Transverse colon (tissue), 4 donors: ENCODE data around the gene ORAI3. TPM values are rescaled to one million over a fixed set of nuclear protein-coding genes. Genes with fewer than 3 reads are reported as not detected.

Source experiments
- DNase-seq: peaks from one replicate; pipeline ENCODE4 v3.0.0-alpha.2; 2019
- H3K27ac ChIP-seq, 4 donors: fragments of 200-600 bp; sonication (generic); 2 replicates each; pipeline ENCODE4 v1.5.1; 2016 to 2018; ENCODE audit warnings: inconsistent platforms in 4 of 4
- H3K27me3 ChIP-seq: fragments of 200-600 bp; sonication (generic); 2 replicates; pipeline ENCODE4 v1.5.1; 2017; ENCODE audit warnings: inconsistent platforms
- H3K36me3 ChIP-seq, 4 donors: fragments of 200-600 bp; sonication (generic); 2 replicates each; pipeline ENCODE4 v1.5.1; 2017 to 2019; ENCODE audit warnings: inconsistent platforms in 4 of 4
- H3K4me1 ChIP-seq, 4 donors: fragments of 200-600 bp; sonication (generic); 2 replicates each; pipeline ENCODE4 v1.5.1; 2017 to 2020; ENCODE audit warnings: inconsistent platforms in 4 of 4
- H3K4me3 ChIP-seq, 4 donors: fragments of 200-600 bp; sonication (generic); 1 replicate in 1 of 4; 2 replicates in 3 of 4; pipeline versions ENCODE4 v1.5.1 to v1.6.1; 2017 to 2019; ENCODE audit warnings: inconsistent platforms in 4 of 4
- H3K9me3 ChIP-seq, 2 donors: fragments of 200-600 bp; sonication (generic); 2 replicates each; pipeline ENCODE4 v1.5.1; 2017 to 2019; ENCODE audit warnings: inconsistent platforms in 2 of 2
- EP300 ChIP-seq: sonication (generic); formaldehyde crosslinking; IDR thresholded peaks from one replicate; pipeline ENCODE4 v1.6.1; 2017; ENCODE audit warnings: antibody characterized with exemption, low read depth
- POLR2A ChIP-seq: fragments of 450-650 bp; IDR thresholded peaks from one replicate; pipeline ENCODE4 v1.6.1; 2016; ENCODE audit warnings: antibody characterized with exemption, mild to moderate bottlenecking, moderate library complexity
- POLR2AphosphoS5 ChIP-seq, 3 donors: sonication (generic); formaldehyde crosslinking; IDR thresholded peaks; one replicate each; pipeline ENCODE4 v1.6.1; 2016; ENCODE audit warnings: antibody characterized with exemption in 3 of 3
- WGBS, 2 donors: methylation state at CpG; one replicate each; pipeline ENCODE4 v1.1.5; 2018; ENCODE audit warnings: low coverage in 1 of 2; 5-methylcytosine and 5-hydroxymethylcytosine counted together
- in situ Hi-C, 4 donors: fragments of 200-750 bp; cut with MboI; loops; one replicate each; pipeline versions ENCODE4 v1.15.0 to v1.15.1; 2017; ENCODE audit warnings: low sequenced_read_pairs in 3 of 4, low pct_ligation_motif_present in 1 of 4, low pct_unique_long_range_greater_than_20kb in 1 of 4
- intact Hi-C: fragments of 100-400 bp; cut with DNase I; formaldehyde crosslinking; loops from one replicate; pipeline ENCODE4 v1.15.1; 2023; ENCODE audit warnings: low total_unique reads
- total RNA-seq, 4 donors: library from RNA; depleted of rRNA; stranded (reverse); fragments of >200 nt; gene quantifications; one replicate each; pipeline ENCODE4 v1.1.0, GENCODE V29; 2016
- TF ChIP-seq, protein P1 (sequence below), 5 experiments: fragments of 200-600 bp in 3 of 5; fragments of 450-650 bp in 2 of 5; sonication (generic) in 3 of 5; IDR thresholded peaks; 1 replicate in 2 of 5; 2 replicates in 3 of 5; pipeline ENCODE4 v1.5.1; 2016 to 2017; ENCODE audit warnings: antibody characterized with exemption in 5 of 5, inconsistent platforms in 3 of 5, mild to moderate bottlenecking in 2 of 5, moderate library complexity in 1 of 5

The ORAI3 gene
- total RNA-seq, 4 donors from 2014 or later = 24.8 to 45.6 (median 31.3) TPM

GRCh38 chr16:30969246-30969842 lies 20.5 kb downstream of the ORAI3 start:
- H3K36me3 ChIP-seq = peaks cover 0 to 81% (median 37%) of the 10 kb centered on the region in 4 donors
- DNase-seq = no peak
- no peaks in the 10 kb centered on the region for H3K4me1 ChIP-seq
- TF ChIP-seq, protein P1, sequence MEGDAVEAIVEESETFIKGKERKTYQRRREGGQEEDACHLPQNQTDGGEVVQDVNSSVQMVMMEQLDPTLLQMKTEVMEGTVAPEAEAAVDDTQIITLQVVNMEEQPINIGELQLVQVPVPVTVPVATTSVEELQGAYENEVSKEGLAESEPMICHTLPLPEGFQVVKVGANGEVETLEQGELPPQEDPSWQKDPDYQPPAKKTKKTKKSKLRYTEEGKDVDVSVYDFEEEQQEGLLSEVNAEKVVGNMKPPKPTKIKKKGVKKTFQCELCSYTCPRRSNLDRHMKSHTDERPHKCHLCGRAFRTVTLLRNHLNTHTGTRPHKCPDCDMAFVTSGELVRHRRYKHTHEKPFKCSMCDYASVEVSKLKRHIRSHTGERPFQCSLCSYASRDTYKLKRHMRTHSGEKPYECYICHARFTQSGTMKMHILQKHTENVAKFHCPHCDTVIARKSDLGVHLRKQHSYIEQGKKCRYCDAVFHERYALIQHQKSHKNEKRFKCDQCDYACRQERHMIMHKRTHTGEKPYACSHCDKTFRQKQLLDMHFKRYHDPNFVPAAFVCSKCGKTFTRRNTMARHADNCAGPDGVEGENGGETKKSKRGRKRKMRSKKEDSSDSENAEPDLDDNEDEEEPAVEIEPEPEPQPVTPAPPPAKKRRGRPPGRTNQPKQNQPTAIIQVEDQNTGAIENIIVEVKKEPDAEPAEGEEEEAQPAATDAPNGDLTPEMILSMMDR (IDR thresholded peaks at IDR 0.05) = no peak
- no peak for TF ChIP-seq POLR2A
- no peak for TF ChIP-seq EP300
- TF ChIP-seq POLR2AphosphoS5 (IDR thresholded peaks at IDR 0.05) = no peak
- no peak overlapping the region for H3K4me3 ChIP-seq
- H3K9me3 ChIP-seq = no peaks in the 10 kb centered on the region
- intact Hi-C loops (no loop called here), in situ Hi-C loops (loop anchor here in 1 of 4 donors (25.0 kb wide), 1 partner anchor 743 kb away; a partner anchor contains a TSS)
- no peak overlapping the region for H3K27ac ChIP-seq
- WGBS, 2 donors = 96% methylated on average over 19 of the region's 19 CpGs; no CpG with 5 or more reads in 1 of the 2 donors
- H3K27me3 ChIP-seq = no peaks in the 10 kb centered on the region

DNA sequence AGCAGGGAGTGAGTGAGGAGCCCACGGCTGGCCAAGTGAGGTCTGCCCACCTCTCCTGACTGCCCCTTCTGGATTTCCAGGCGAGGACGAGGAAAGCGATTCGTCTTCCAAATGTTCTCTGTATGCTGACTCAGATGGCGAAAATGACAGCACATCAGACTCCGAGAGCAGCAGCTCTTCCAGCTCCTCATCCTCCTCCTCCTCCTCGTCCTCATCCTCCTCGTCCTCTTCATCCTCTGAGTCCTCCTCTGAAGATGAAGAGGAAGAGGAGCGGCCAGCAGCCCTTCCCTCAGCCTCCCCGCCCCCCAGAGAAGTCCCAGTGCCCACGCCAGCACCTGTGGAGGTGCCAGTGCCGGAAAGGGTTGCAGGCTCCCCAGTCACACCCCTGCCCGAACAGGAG lies 22.4 kb downstream of the ORAI3 start:
- in situ Hi-C loops = loop anchor here in 1 of 4 donors (25.0 kb wide), 1 partner anchor 741 kb away; a partner anchor contains a TSS
- intact Hi-C loops = no loop called here
- DNase-seq = no peak
- TF ChIP-seq EP300 (no peak), POLR2A (no peak), POLR2AphosphoS5 (IDR thresholded peaks at IDR 0.05) (no peak)
- TF ChIP-seq, protein P1 (IDR thresholded peaks at IDR 0.05) = no peak
- Histone ChIP-seq H3K4me3 (no peak overlapping the region), H3K27ac (no peak overlapping the region), H3K27me3 (no peaks in the 10 kb centered on the region), H3K9me3 (no peaks in the 10 kb centered on the region), H3K4me1 (no peaks in the 10 kb centered on the region), H3K36me3 (peaks cover 0 to 72% (median 30%) of the 10 kb centered on the region in 4 donors)
- 80 to 95% methylated on average over 1 to 14 of the region's 14 CpGs for WGBS, 2 donors

DNA sequence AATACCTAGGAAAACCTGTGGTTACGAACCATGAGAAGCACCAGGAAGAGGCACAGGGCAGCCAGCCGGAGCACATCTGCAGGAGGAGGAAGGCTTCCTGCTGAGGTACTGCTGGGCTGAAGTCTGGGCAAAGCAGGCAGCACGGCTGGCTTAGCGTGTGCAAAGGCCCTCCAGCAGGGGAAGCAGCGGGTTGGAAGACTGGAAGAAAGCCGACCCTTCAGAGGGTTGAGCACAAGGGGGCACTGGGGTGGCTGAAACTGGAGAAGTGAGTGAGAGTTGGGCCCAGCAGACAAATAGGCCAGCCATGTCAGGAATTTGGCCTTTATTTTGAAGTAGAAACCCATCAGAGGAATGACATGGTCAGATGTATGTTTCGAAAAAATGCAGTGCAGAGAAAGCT lies 24.0 kb downstream of the ORAI3 start:
- Histone ChIP-seq H3K4me3 (no peak overlapping the region), H3K36me3 (peaks cover 0 to 67% (median 29%) of the 10 kb centered on the region in 4 donors), H3K9me3 (no peaks in the 10 kb centered on the region), H3K27me3 (no peaks in the 10 kb centered on the region), H3K4me1 (no peaks in the 10 kb centered on the region), H3K27ac (no peak overlapping the region)
- intact Hi-C loops (no loop called here), in situ Hi-C loops (loop anchor here in 1 of 4 donors (25.0 kb wide), 1 partner anchor 739 kb away; a partner anchor contains a TSS)
- DNase-seq = no peak
- WGBS, 2 donors = 81 to 92% methylated on average over 6 to 7 of the region's 7 CpGs
- no peak for TF ChIP-seq EP300
- TF ChIP-seq, protein P1 (IDR thresholded peaks at IDR 0.05) = no peak
- no peak for TF ChIP-seq POLR2A
- no peak for TF ChIP-seq POLR2AphosphoS5 (IDR thresholded peaks at IDR 0.05)

DNA sequence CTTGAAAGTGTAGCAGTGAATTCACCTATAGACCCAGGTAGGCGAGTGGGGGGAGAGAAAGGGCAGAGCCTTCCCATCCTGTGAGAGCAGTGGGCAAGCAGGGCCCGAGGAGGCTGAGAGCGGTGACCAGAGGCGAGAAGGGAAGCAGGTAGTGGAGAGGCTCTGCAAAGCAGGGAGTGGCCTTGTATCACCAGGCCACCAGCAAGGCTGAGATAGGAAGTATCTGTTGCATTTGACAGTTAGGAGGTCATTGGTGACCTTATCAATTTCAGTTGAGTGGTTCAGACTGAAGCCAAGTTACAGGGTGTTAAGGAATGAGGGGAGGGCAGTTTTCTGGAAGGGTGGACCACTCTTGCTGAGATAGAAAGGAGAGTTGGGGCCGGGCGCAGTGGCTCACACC lies 25.5 kb downstream of the ORAI3 start:
- 95% methylated on average over 4 to 6 of the region's 6 CpGs for WGBS, 2 donors
- Histone ChIP-seq H3K9me3 (no peaks in the 10 kb centered on the region), H3K36me3 (peaks cover 0 to 65% (median 25%) of the 10 kb centered on the region in 4 donors), H3K4me1 (no peaks in the 10 kb centered on the region), H3K4me3 (no peak overlapping the region), H3K27ac (no peak overlapping the region), H3K27me3 (no peaks in the 10 kb centered on the region)
- TF ChIP-seq EP300 = no peak
- no peak for TF ChIP-seq POLR2AphosphoS5 (IDR thresholded peaks at IDR 0.05)
- TF ChIP-seq, protein P1 (IDR thresholded peaks at IDR 0.05) = no peak
- no peak for TF ChIP-seq POLR2A
- intact Hi-C loops = no loop called here
- in situ Hi-C loops = loop anchor here in 1 of 4 donors (25.0 kb wide), 1 partner anchor 738 kb away; a partner anchor contains a TSS
- no peak for DNase-seq
